ENCODE results near the gene HYAL2. TPM values are rescaled to one million over a fixed set of nuclear protein-coding genes. Genes with fewer than 3 reads are reported as not detected.
A peak's percentile ranks its signal among the peaks of the same experiment; 100 is the strongest.

HYAL2 gene
- total and polyA plus RNA-seq, 12 donors, result 25.1 to 135 (median 39.0) TPM

GRCh38 chr3:50333744-50334328, 11.3 kb upstream of the HYAL2 start:
- ATAC-seq (peak; percentile 4 to 67 (median 53)), DNase-seq (peak in 1 of 2 donors; percentile 91)
- Histone ChIP-seq H3K36me3 (peaks cover 8 to 57% (median 34%) of the 10 kb centered on the region in 9 donors), H3K4me1 (peaks cover 13 to 63% (median 59%) of the 10 kb centered on the region in 9 donors), H3K9me3 (no peaks in the 10 kb centered on the region), H3K27me3 (no peaks in the 10 kb centered on the region), H3K27ac (peak overlapping the region; percentile 88 to 100 (median 97)), H3K4me3 (peak overlapping the region in 9 of 10 donors; percentile 10 to 99 (median 82))
- WGBS, 2 donors, result 35 to 43% methylated on average over 12 of the region's 12 CpGs
- no peak for TF ChIP-seq CTCF (IDR thresholded peaks at IDR 0.05)
- intact Hi-C loops (cut with DNase I), result no loop called here

GRCh38 chr3:50331364-50331907, 8.9 kb upstream of the HYAL2 start:
- Histone ChIP-seq H3K4me3 (no peak overlapping the region), H3K9me3 (no peaks in the 10 kb centered on the region), H3K4me1 (peaks cover 12 to 67% (median 63%) of the 10 kb centered on the region in 9 donors), H3K27me3 (no peaks in the 10 kb centered on the region), H3K27ac (peak overlapping the region in 2 of 10 donors; percentile 36 to 96), H3K36me3 (peaks cover 8 to 57% (median 34%) of the 10 kb centered on the region in 9 donors)
- intact Hi-C loops (cut with DNase I), result no loop called here
- WGBS, 2 donors, result 93 to 97% methylated on average over 19 of the region's 19 CpGs
- no peak for ATAC-seq
- DNase-seq, result no peak
- no peak for TF ChIP-seq CTCF (IDR thresholded peaks at IDR 0.05)

GRCh38 chr3:50330330-50330729, 7.8 kb upstream of the HYAL2 start:
- WGBS, 2 donors, result 89 to 92% methylated on average over 10 of the region's 10 CpGs
- no peak for TF ChIP-seq CTCF (IDR thresholded peaks at IDR 0.05)
- Histone ChIP-seq H3K27me3 (no peaks in the 10 kb centered on the region), H3K27ac (peak overlapping the region in 2 of 10 donors; percentile 30 to 36), H3K4me1 (peaks cover 10 to 65% (median 54%) of the 10 kb centered on the region in 9 donors), H3K9me3 (no peaks in the 10 kb centered on the region), H3K36me3 (peaks cover 8 to 59% (median 40%) of the 10 kb centered on the region in 9 donors), H3K4me3 (no peak overlapping the region)
- DNase-seq (no peak), ATAC-seq (no peak)
- intact Hi-C loops (cut with DNase I), result no loop called here

- peak; percentile 97 for DNase-seq
- Histone ChIP-seq H3K27me3 (no peaks in the 10 kb centered on the region), H3K36me3 (peaks cover 8 to 61% (median 40%) of the 10 kb centered on the region in 9 donors), H3K27ac (peak within 1 kb of the TSS; percentile 50 to 93 (median 90)), H3K4me3 (peak within 1 kb of the TSS; percentile 76 to 97 (median 90)), H3K9me3 (no peaks in the 10 kb centered on the region), H3K4me1 (peaks cover 17 to 65% (median 55%) of the 10 kb centered on the region in 9 donors)
- TF ChIP-seq CTCF (IDR thresholded peaks at IDR 0.05), result no peak
- 3% methylated on average over 55 of the region's 55 CpGs for WGBS, 2 donors
- peak; percentile 72 to 88 (median 84) for ATAC-seq
- intact Hi-C loops (cut with DNase I), result loop anchor here in 1 of 10 donors (10.0 kb wide), 1 partner anchor 63 kb away; the partner anchor contains the start of gene SEMA3B
These were observed 5.6 kb upstream of the HYAL2 start, which contains the start of gene TUSC2 for GRCh38 chr3:50327943-50328691. Gene TUSC2, minus strand, starts transcription at chr3:50328223. Its CDS starts 124 bp downstream, at chr3:50328099.

Data from heart right ventricle (tissue), 16 donors.